ENCODE results near the gene TMEM100. TPM values are rescaled to one million over a fixed set of nuclear protein-coding genes. Genes with fewer than 3 reads are reported as not detected.

The TMEM100 gene
- total and polyA plus RNA-seq, 10 of the 15 experiments (the other 5 are each of a cell fraction or from before 2014, with no cell fraction given): not detected

DNA sequence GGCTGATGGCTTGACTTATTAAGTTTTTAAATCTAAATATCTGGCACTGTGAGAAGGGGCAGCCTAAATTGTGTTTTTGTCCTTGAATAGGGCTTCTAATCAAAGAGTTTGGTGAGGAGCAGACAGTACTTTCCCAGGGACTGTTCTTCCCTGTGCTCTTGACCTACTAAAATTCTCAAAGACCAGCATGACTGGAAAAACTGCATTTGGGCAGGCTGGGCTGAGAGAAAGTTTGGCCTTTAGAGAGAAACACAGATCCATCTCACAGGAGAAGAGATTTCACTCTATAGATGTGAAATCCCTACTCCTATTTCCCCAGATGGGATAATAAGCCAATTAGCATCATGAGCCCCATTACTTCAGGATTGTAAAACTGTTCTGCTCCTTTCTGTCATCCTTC, 35.5 kb upstream of the TMEM100 start (continued):
- no peak for TF ChIP-seq PAX5 (IDR thresholded peaks at IDR 0.05; ENCODE audit: borderline replicate concordance, low read depth, low read length)
- no peak for TF ChIP-seq FOS (IDR thresholded peaks at IDR 0.05; ENCODE audit: borderline replicate concordance, extremely low read depth, insufficient read length)
- TF ChIP-seq, protein P1, sequence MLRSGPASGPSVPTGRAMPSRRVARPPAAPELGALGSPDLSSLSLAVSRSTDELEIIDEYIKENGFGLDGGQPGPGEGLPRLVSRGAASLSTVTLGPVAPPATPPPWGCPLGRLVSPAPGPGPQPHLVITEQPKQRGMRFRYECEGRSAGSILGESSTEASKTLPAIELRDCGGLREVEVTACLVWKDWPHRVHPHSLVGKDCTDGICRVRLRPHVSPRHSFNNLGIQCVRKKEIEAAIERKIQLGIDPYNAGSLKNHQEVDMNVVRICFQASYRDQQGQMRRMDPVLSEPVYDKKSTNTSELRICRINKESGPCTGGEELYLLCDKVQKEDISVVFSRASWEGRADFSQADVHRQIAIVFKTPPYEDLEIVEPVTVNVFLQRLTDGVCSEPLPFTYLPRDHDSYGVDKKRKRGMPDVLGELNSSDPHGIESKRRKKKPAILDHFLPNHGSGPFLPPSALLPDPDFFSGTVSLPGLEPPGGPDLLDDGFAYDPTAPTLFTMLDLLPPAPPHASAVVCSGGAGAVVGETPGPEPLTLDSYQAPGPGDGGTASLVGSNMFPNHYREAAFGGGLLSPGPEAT (IDR thresholded peaks at IDR 0.05; ENCODE audit: low read depth): no peak
- TF ChIP-seq, protein P2, sequence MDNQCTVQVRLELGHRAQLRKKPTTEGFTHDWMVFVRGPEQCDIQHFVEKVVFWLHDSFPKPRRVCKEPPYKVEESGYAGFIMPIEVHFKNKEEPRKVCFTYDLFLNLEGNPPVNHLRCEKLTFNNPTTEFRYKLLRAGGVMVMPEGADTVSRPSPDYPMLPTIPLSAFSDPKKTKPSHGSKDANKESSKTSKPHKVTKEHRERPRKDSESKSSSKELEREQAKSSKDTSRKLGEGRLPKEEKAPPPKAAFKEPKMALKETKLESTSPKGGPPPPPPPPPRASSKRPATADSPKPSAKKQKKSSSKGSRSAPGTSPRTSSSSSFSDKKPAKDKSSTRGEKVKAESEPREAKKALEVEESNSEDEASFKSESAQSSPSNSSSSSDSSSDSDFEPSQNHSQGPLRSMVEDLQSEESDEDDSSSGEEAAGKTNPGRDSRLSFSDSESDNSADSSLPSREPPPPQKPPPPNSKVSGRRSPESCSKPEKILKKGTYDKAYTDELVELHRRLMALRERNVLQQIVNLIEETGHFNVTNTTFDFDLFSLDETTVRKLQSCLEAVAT (IDR thresholded peaks at IDR 0.05): no peak
- no peak for TF ChIP-seq ZSCAN29 (IDR thresholded peaks at IDR 0.05)
- no peak for TF ChIP-seq NFYA (IDR thresholded peaks at IDR 0.05; ENCODE audit: borderline replicate concordance, low read depth, low read length)
- TF ChIP-seq ZNF24 (IDR thresholded peaks at IDR 0.05): no peak
- no peak for TF ChIP-seq NRF1 (conservative IDR thresholded peaks at IDR 0.05; ENCODE audit: low read depth, low read length)
- TF ChIP-seq HDGF (IDR thresholded peaks at IDR 0.05): no peak

DNA sequence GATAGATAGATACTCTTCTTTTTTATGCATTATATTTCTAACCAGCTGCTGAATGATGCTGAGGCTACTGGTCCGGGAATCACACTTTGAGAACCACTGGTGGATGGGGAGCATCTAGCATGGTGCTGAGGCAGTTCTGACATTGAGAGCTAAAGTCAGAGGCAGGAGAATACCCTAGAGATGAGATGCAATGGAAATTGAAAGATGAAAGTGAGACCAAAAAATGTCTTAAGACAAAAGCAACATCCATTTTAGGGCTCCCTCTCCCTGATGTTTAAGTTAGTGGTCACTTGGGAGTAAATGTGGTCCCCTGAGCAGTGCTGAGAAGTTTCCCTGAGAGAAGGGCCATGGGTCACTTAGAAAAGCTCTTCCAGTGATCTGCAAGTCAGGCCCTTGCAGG, 35.0 kb upstream of the TMEM100 start:
- ChIA-PET RAD21 (ENCODE audit: unreplicated experiment) (interaction anchor here (0.8 kb wide), 1 partner anchor 231 kb away, joined by 3 read pairs; no protein-coding TSS in a partner anchor), CTCF (no interaction called here), POLR2A (no interaction called here), SMC1A (ENCODE audit: uncharacterized antibody, unreplicated experiment) (interaction anchor here (0.7 kb wide), 1 partner anchor 50 kb away, joined by 3 read pairs; no protein-coding TSS in a partner anchor)
- Histone ChIP-seq H3K9ac (ENCODE audit: control insufficient read depth, insufficient read depth, low read length) (no peak overlapping the region), H2AFZ (ENCODE audit: control insufficient read depth, low read depth, low read length) (no peak overlapping the region), H3K4me2 (ENCODE audit: control insufficient read depth, insufficient read depth) (no peak overlapping the region), H3K27me3 (replicated peaks in 1 of 2; ENCODE audit: control insufficient read depth in 2 of 2, insufficient read depth in 2 of 2, low read length in 1 of 2) (no peaks in the 10 kb centered on the region), H3K9me3 (replicated peaks; ENCODE audit: control insufficient read depth, insufficient read depth, low read length) (no peaks in the 10 kb centered on the region; the same call in 2 of the 3 replicates), H3K4me1 (ENCODE audit: control insufficient read depth, insufficient read depth, low read length) (no peaks in the 10 kb centered on the region), H3K4me3 (no peak overlapping the region), H3K79me2 (ENCODE audit: control insufficient read depth, insufficient read depth, low read length) (no peaks in the 10 kb centered on the region), H4K20me1 (ENCODE audit: control insufficient read depth, insufficient read depth) (no peaks in the 10 kb centered on the region), H3K27ac (ENCODE audit: control insufficient read depth, insufficient read depth) (no peak overlapping the region), H3K36me3 (ENCODE audit: control insufficient read depth in 2 of 2, insufficient read depth in 2 of 2, low read length in 1 of 2) (no peaks in the 10 kb centered on the region)
- 96% methylated on average over 1 of the region's 1 CpG for WGBS (ENCODE audit: insufficient coverage, insufficient replicate concordance, low lambda C conversion rate, missing lambda C conversion rate)
- DNase-seq (ENCODE audit: low read depth, low spot score) (no peak), ATAC-seq (peak; percentile 31), FAIRE-seq (no peak)
- TF ChIP-seq MEF2B (IDR thresholded peaks at IDR 0.05; ENCODE audit: partially characterized antibody, poor library complexity, severe bottlenecking) (peak; percentile 79), IKZF1 (conservative IDR thresholded peaks at IDR 0.05) (no peak)
- in situ Hi-C loops (cut with MboI): no loop called here
- intact Hi-C loops (cut with micrococcal nuclease; ENCODE audit: unreplicated experiment): no loop called here
- BruUV-seq (replicated peaks): no TSS peak

All from GM12878 (cell line).